A549 treated with GW870086 at 1 μM for 4 hours (cell line): Measurements from ENCODE around the gene VLDLR. TPM values are rescaled to one million over a fixed set of nuclear protein-coding genes. Genes with fewer than 3 reads are reported as not detected.

ENCODE experiments used
- total RNA-seq: library from RNA; stranded (reverse); fragments of 200-300 nt; extraction: Qiagen RNA extraction; gene quantifications from 5 replicates; pipeline ENCODE4 v1.2.3, GENCODE V29; 2022; ENCODE audit warnings: low read depth

Gene VLDLR
- 17.6 to 21.6 TPM (median 20.8 TPM) in 5 replicates for total RNA-seq

DNA sequence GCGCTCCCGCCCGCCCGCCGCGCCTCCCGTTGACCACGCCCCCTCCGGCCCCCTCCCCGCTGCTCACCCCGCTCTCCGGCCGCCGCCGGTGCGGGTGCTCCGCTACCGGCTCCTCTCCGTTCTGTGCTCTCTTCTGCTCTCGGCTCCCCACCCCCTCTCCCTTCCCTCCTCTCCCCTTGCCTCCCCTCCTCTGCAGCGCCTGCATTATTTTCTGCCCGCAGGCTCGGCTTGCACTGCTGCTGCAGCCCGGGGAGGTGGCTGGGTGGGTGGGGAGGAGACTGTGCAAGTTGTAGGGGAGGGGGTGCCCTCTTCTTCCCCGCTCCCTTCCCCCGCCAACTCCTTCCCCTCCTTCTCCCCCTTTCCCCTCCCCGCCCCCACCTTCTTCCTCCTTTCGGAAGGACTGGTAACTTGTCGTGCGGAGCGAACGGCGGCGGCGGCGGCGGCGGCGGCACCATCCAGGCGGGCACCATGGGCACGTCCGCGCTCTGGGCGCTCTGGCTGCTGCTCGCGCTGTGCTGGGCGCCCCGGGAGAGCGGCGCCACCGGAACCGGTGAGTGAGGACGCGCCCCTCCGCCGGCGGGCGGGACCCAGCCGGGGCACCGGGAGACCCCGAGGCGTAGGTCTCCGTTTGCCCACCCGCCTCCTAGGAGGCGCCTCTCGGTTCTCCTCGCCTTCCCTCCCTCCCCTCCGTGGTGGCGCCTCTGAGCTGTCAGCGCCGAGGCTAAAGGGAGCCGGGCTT, at the start of gene VLDLR:
Gene VLDLR (plus strand): TSS at position 66 of the 739 bp plus-strand sequence. CDS start 403 bp downstream, at position 469.

Other genes starting within 250 kb of the VLDLR start
- not detected in 5 replicates for gene KCNV2, start 95.7 kb downstream of the VLDLR start, total RNA-seq
- 71.0 to 79.4 TPM (median 71.2 TPM) in 5 replicates for gene PUM3, start 222.3 kb downstream of the VLDLR start, total RNA-seq